ENCODE measurements around the gene PIK3R2. TPM values are rescaled to one million over a fixed set of nuclear protein-coding genes. Genes with fewer than 3 reads are reported as not detected.

Gene PIK3R2
- total and polyA plus RNA-seq, 2 of the 4 experiments (the other 2 are of a cell fraction): 12.2 to 25.1 TPM

- Histone ChIP-seq H2AK9ac (replicated peaks; ENCODE audit: low read depth, low read length, poor library complexity) (no peak overlapping the region), H4K5ac (ENCODE audit: low read depth, low read length) (no peak overlapping the region), H3K9me1 (ENCODE audit: insufficient read depth, low read length) (peaks cover 3% of the 10 kb centered on the region; the same call in 1 of the 2 replicates), H3K36me3 (ENCODE audit: control insufficient read depth, insufficient read depth, low read length) (peaks cover 50% of the 10 kb centered on the region), H4K8ac (ENCODE audit: low read depth in 2 of 2, low read length in 2 of 2) (no peak overlapping the region), H3K79me1 (ENCODE audit: low read depth in 1 of 2, low read length in 2 of 2) (peaks cover 6 to 13% of the 10 kb centered on the region in 2 experiments), H4K91ac (ENCODE audit: insufficient read depth, low read depth, low read length) (no peak overlapping the region), H3K27ac (ENCODE audit: insufficient read depth, low read length) (no peak overlapping the region), H3K27me3 (ENCODE audit: control insufficient read depth, insufficient read depth, low read length) (no peaks in the 10 kb centered on the region), H3K4ac (ENCODE audit: low read depth, low read length) (no peak overlapping the region), H2BK5ac (ENCODE audit: low read depth, low read length, poor library complexity, severe bottlenecking) (no peak overlapping the region), H2AFZ (replicated peaks; ENCODE audit: low read length, poor library complexity) (no peak overlapping the region), H2BK120ac (ENCODE audit: low read depth, low read length) (no peak overlapping the region), H3K18ac (ENCODE audit: low read depth, low read length) (no peak overlapping the region), H2BK15ac (ENCODE audit: low read depth, low read length) (no peak overlapping the region), H3K9ac (ENCODE audit: low read depth, low read length) (no peak overlapping the region), H3K56ac (ENCODE audit: extremely low read depth, insufficient read depth, low read length) (no peak overlapping the region), H3K4me1 (ENCODE audit: control insufficient read depth, insufficient read depth, low read length) (peaks cover 6% of the 10 kb centered on the region), H3K23ac (ENCODE audit: low read depth, low read length) (no peak overlapping the region), H3K14ac (replicated peaks; ENCODE audit: low read depth, low read length) (no peak overlapping the region), H3K4me2 (ENCODE audit: low read depth, low read length) (no peak overlapping the region), H3K9me3 (ENCODE audit: control insufficient read depth, insufficient read depth, low read length) (no peaks in the 10 kb centered on the region), H2BK20ac (ENCODE audit: low read depth, low read length) (no peak overlapping the region), H4K20me1 (ENCODE audit: insufficient read depth, low read length) (no peaks in the 10 kb centered on the region; the same call in 1 of the 2 replicates), H3K4me3 (ENCODE audit: insufficient read depth, low read depth, low read length) (no peak overlapping the region), H2AK5ac (ENCODE audit: low read depth, low read length) (no peak overlapping the region)
- no CpG with 5 or more reads among the region's 7 CpGs for WGBS, 2 experiments (ENCODE audit: extremely low coverage in 2 of 2, insufficient read length in 1 of 2)
- DNase-seq: no peak
- TF ChIP-seq MAFK (IDR thresholded peaks at IDR 0.05; ENCODE audit: low read depth, low read length) (no peak), RCOR1 (IDR thresholded peaks at IDR 0.05; ENCODE audit: insufficient replicate concordance, low read length) (no peak), CEBPB (IDR thresholded peaks at IDR 0.05; ENCODE audit: low read depth, low read length) (no peak), NFE2L2 (IDR thresholded peaks at IDR 0.05; ENCODE audit: low read depth, low read length) (no peak), POLR2A (IDR thresholded peaks at IDR 0.05; ENCODE audit: low read depth, low read length) (no peak), RFX5 (IDR thresholded peaks at IDR 0.05; ENCODE audit: low read depth, low read length) (no peak)
- TF ChIP-seq, protein P1, sequence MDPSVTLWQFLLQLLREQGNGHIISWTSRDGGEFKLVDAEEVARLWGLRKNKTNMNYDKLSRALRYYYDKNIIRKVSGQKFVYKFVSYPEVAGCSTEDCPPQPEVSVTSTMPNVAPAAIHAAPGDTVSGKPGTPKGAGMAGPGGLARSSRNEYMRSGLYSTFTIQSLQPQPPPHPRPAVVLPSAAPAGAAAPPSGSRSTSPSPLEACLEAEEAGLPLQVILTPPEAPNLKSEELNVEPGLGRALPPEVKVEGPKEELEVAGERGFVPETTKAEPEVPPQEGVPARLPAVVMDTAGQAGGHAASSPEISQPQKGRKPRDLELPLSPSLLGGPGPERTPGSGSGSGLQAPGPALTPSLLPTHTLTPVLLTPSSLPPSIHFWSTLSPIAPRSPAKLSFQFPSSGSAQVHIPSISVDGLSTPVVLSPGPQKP (IDR thresholded peaks at IDR 0.05; ENCODE audit: borderline replicate concordance, low read depth, low read length): no peak
- TF ChIP-seq, protein P2, sequence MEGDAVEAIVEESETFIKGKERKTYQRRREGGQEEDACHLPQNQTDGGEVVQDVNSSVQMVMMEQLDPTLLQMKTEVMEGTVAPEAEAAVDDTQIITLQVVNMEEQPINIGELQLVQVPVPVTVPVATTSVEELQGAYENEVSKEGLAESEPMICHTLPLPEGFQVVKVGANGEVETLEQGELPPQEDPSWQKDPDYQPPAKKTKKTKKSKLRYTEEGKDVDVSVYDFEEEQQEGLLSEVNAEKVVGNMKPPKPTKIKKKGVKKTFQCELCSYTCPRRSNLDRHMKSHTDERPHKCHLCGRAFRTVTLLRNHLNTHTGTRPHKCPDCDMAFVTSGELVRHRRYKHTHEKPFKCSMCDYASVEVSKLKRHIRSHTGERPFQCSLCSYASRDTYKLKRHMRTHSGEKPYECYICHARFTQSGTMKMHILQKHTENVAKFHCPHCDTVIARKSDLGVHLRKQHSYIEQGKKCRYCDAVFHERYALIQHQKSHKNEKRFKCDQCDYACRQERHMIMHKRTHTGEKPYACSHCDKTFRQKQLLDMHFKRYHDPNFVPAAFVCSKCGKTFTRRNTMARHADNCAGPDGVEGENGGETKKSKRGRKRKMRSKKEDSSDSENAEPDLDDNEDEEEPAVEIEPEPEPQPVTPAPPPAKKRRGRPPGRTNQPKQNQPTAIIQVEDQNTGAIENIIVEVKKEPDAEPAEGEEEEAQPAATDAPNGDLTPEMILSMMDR (conservative IDR thresholded peaks at IDR 0.05; ENCODE audit: low read depth, low read length): no peak
- BruUV-seq (replicated peaks): no TSS peak
- in situ Hi-C loops (cut with MboI; ENCODE audit: low sequenced_read_pairs) (no loop called here), dilution Hi-C loops (cut with HindIII; ENCODE audit: low sequenced_read_pairs, unreplicated experiment) (no loop called here), intact Hi-C loops (cut with micrococcal nuclease) (no loop called here)
- ChIA-PET CTCF (no interaction called here), POLR2A (ENCODE audit: unreplicated experiment) (no interaction called here)
- no peak for ATAC-seq (ENCODE audit: low read depth)
Measured at GRCh38 chr19:18164072-18164471, 11.1 kb downstream of the PIK3R2 start.
